HEK293 (cell line): ENCODE measurements around the gene WWC1.

ENCODE experiments used
- CTCF ChIA-PET: fragments of 350-600 bp; formaldehyde crosslinking; extraction: SDS; loops from one replicate; lab custom pipeline; 2021; ENCODE audit warnings: antibody characterized with exemption; lab: Yijun Ruan, JAX
- POLR2A ChIA-PET: fragments of 300-600 bp; formaldehyde crosslinking; extraction: SDS; loops from one replicate; lab custom pipeline; 2020; ENCODE audit warnings: antibody characterized with exemption, inconsistent platforms; lab: Yijun Ruan, JAX
- H3K27ac ChIP-seq: fragments of 200-500 bp; sonication (Bioruptor generic); 2 replicates; pipeline ENCODE4 v1.5.1; 2014; ENCODE audit warnings: low read depth, low read length, control low read depth, inconsistent platforms; ENCODE audit errors: extremely low read depth
- H3K36me3 ChIP-seq, 2 experiments: fragments of 200-500 bp in 1 of 2; sonication (Bioruptor generic) in 1 of 2; 1 replicate in 1 of 2; 2 replicates in 1 of 2; pipeline ENCODE4 v1.5.1; 2014 to 2017; ENCODE audit warnings: inconsistent platforms in 2 of 2, low read length in 2 of 2; ENCODE audit not compliant: control insufficient read depth in 2 of 2, insufficient read depth in 1 of 2
- H3K4me1 ChIP-seq: fragments of 200-500 bp; sonication (Bioruptor generic); 2 replicates; pipeline ENCODE4 v1.5.1; 2014; ENCODE audit warnings: mild to moderate bottlenecking, low read length, inconsistent platforms; ENCODE audit not compliant: control insufficient read depth, insufficient read depth
- H3K4me3 ChIP-seq: 2 replicates; pipeline ENCODE4 v1.5.1; 2011; ENCODE audit warnings: low read depth, mild to moderate bottlenecking, control low read depth, low read length, moderate library complexity
- H3K9me3 ChIP-seq: fragments of 200-500 bp; sonication (Bioruptor generic); 2 replicates; pipeline ENCODE4 v1.5.1; 2014; ENCODE audit warnings: low read depth, low read length, inconsistent platforms; ENCODE audit not compliant: control insufficient read depth, insufficient read depth
- WT1 ChIP-seq: fragments of 450-650 bp; formaldehyde crosslinking; IDR thresholded peaks from 2 replicates; pipeline ENCODE4 v1.5.1; 2016; ENCODE audit warnings: missing biosample characterization, missing genetic modification characterization
- ZNF114 ChIP-seq: fragments of 450-650 bp; formaldehyde crosslinking; IDR thresholded peaks from 2 replicates; pipeline ENCODE4 v1.5.0; 2017; ENCODE audit warnings: missing biosample characterization, missing genetic modification characterization
- ZNF121 ChIP-seq: fragments of 450-650 bp; formaldehyde crosslinking; IDR thresholded peaks from 2 replicates; pipeline ENCODE4 v1.5.1; 2016; ENCODE audit warnings: missing biosample characterization, missing genetic modification characterization
- ZNF132 ChIP-seq: fragments of 450-650 bp; formaldehyde crosslinking; IDR thresholded peaks from 2 replicates; pipeline ENCODE4 v1.5.1; 2017; ENCODE audit warnings: missing biosample characterization, missing genetic modification characterization, borderline replicate concordance
- ZNF140 ChIP-seq: fragments of 450-650 bp; formaldehyde crosslinking; IDR thresholded peaks from 2 replicates; pipeline ENCODE4 v1.5.1; 2016; ENCODE audit warnings: missing biosample characterization, missing genetic modification characterization
- ZNF2 ChIP-seq: fragments of 450-650 bp; formaldehyde crosslinking; IDR thresholded peaks from 2 replicates; pipeline ENCODE4 v1.5.1; 2016; ENCODE audit warnings: missing biosample characterization, missing genetic modification characterization
- ZNF292 ChIP-seq: fragments of 450-650 bp; formaldehyde crosslinking; IDR thresholded peaks from 2 replicates; pipeline ENCODE4 v1.5.1; 2016; ENCODE audit warnings: low read depth, missing biosample characterization, missing genetic modification characterization, borderline replicate concordance
- ZNF311 ChIP-seq: fragments of 450-650 bp; formaldehyde crosslinking; IDR thresholded peaks from 2 replicates; pipeline ENCODE4 v1.5.1; 2017; ENCODE audit warnings: missing biosample characterization, missing genetic modification characterization, borderline replicate concordance
- ZNF335 ChIP-seq: fragments of 450-650 bp; formaldehyde crosslinking; conservative IDR thresholded peaks from 2 replicates; pipeline ENCODE4 v1.5.1; 2016; ENCODE audit warnings: missing biosample characterization, missing genetic modification characterization
- ZNF558 ChIP-seq: fragments of 450-650 bp; formaldehyde crosslinking; IDR thresholded peaks from 2 replicates; pipeline ENCODE4 v1.5.1; 2016; ENCODE audit warnings: missing biosample characterization, missing genetic modification characterization
- ZNF561 ChIP-seq: fragments of 450-650 bp; IDR thresholded peaks from 2 replicates; pipeline ENCODE4 v1.5.1; 2018; ENCODE audit warnings: missing biosample characterization, missing genetic modification characterization, borderline replicate concordance
- ZNF571 ChIP-seq: fragments of 450-650 bp; formaldehyde crosslinking; IDR thresholded peaks from 2 replicates; pipeline ENCODE4 v1.5.0; 2017; ENCODE audit warnings: missing biosample characterization, missing genetic modification characterization
- ZNF707 ChIP-seq: fragments of 450-650 bp; formaldehyde crosslinking; IDR thresholded peaks from 2 replicates; pipeline ENCODE4 v1.5.1; 2016; ENCODE audit warnings: missing biosample characterization, missing genetic modification characterization
- ZNF768 ChIP-seq: fragments of 450-650 bp; formaldehyde crosslinking; IDR thresholded peaks from 2 replicates; pipeline ENCODE4 v1.5.1; 2018; ENCODE audit warnings: missing biosample characterization, mild to moderate bottlenecking, missing genetic modification characterization
- ZNF776 ChIP-seq: fragments of 450-650 bp; formaldehyde crosslinking; IDR thresholded peaks from 2 replicates; pipeline ENCODE4 v1.5.0; 2017; ENCODE audit warnings: missing biosample characterization, missing genetic modification characterization, borderline replicate concordance
- ZNF830 ChIP-seq: fragments of 450-650 bp; IDR thresholded peaks from 2 replicates; pipeline ENCODE4 v1.5.0; 2018; ENCODE audit warnings: missing biosample characterization, missing genetic modification characterization, low read depth, mild to moderate bottlenecking, moderate library complexity
- ZNF843 ChIP-seq: fragments of 450-650 bp; formaldehyde crosslinking; IDR thresholded peaks from 2 replicates; pipeline ENCODE4 v1.5.1; 2016; ENCODE audit warnings: missing biosample characterization, missing genetic modification characterization
- ZSCAN30 ChIP-seq: fragments of 450-650 bp; IDR thresholded peaks from 2 replicates; pipeline ENCODE4 v1.5.1; 2018; ENCODE audit warnings: missing biosample characterization, mild to moderate bottlenecking, missing genetic modification characterization, moderate library complexity
- ZXDB ChIP-seq: fragments of 450-650 bp; formaldehyde crosslinking; IDR thresholded peaks from 2 replicates; pipeline ENCODE4 v1.5.1; 2016; ENCODE audit warnings: missing biosample characterization, missing genetic modification characterization
- TF ChIP-seq, protein P1 (sequence below): fragments of 450-650 bp; formaldehyde crosslinking; IDR thresholded peaks from 2 replicates; pipeline ENCODE4 v1.5.1; 2016; ENCODE audit warnings: missing biosample characterization, missing genetic modification characterization
- TF ChIP-seq, protein P2 (sequence below): fragments of 450-650 bp; formaldehyde crosslinking; IDR thresholded peaks from 2 replicates; pipeline ENCODE4 v1.5.1; 2016; ENCODE audit warnings: missing biosample characterization, missing genetic modification characterization
- TF ChIP-seq, protein P3 (sequence below): fragments of 450-650 bp; formaldehyde crosslinking; IDR thresholded peaks from 2 replicates; pipeline ENCODE4 v1.5.1; 2016; ENCODE audit warnings: missing biosample characterization, missing genetic modification characterization
- TF ChIP-seq, protein P4 (sequence below): fragments of 450-650 bp; formaldehyde crosslinking; IDR thresholded peaks from 2 replicates; pipeline ENCODE4 v1.5.1; 2016; ENCODE audit warnings: missing biosample characterization, missing genetic modification characterization
- TF ChIP-seq, protein P5 (sequence below): fragments of 450-650 bp; formaldehyde crosslinking; conservative IDR thresholded peaks from 2 replicates; pipeline ENCODE4 v1.5.1; 2016; ENCODE audit warnings: low read depth, missing biosample characterization, missing genetic modification characterization

The WWC1 gene

DNA sequence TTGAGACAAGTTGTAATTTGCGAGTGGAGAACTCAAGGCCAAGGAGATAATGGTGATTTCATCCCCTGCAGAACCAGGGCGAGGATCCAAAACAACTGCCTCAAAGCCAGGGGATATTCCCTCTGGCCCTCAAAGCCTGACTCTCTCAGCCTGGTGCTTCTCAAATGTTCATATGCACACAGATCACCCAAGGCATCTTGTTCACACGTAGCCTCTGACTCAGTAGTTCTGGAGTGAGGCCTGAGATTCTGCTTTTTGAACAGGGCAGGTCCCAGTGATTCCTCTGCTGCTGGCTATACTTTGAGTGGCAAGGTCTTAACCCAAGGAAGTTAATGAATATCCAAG, 30.2 kb upstream of the WWC1 start:
- CTCF ChIA-PET = no interaction called here
- no peaks in the 10 kb centered on the region for H3K4me1 ChIP-seq
- POLR2A ChIA-PET = no interaction called here

DNA sequence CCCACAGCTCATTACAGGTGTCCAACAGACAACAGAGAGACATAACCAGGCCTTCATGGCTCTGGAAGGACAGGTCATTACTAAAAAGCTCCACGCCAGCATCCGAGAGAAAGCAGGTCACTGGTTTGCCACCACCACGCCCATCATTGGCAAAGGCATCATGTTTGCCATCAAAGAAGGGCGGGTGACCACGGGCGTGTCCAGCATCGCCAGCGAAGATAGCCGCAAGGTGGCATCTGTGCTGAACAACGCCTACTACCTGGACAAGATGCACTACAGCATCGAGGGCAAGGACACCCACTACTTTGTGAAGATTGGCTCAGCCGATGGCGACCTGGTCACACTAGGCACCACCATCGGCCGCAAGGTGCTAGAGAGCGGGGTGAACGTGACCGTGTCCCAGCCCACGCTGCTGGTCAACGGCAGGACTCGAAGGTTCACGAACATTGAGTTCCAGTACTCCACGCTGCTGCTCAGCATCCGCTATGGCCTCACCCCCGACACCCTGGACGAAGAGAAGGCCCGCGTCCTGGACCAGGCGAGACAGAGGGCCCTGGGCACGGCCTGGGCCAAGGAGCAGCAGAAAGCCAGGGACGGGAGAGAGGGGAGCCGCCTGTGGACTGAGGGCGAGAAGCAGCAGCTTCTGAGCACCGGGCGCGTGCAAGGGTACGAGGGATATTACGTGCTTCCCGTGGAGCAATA, 29.3 kb upstream of the WWC1 start:
- no peaks in the 10 kb centered on the region for H3K9me3 ChIP-seq
- ChIA-PET CTCF (no interaction called here), POLR2A (no interaction called here)
- H3K27ac ChIP-seq = no peak overlapping the region
- TF ChIP-seq ZNF311 (tag by site-specific recombination) (no peak), ZNF114 (no peak)
- TF ChIP-seq, protein P1, sequence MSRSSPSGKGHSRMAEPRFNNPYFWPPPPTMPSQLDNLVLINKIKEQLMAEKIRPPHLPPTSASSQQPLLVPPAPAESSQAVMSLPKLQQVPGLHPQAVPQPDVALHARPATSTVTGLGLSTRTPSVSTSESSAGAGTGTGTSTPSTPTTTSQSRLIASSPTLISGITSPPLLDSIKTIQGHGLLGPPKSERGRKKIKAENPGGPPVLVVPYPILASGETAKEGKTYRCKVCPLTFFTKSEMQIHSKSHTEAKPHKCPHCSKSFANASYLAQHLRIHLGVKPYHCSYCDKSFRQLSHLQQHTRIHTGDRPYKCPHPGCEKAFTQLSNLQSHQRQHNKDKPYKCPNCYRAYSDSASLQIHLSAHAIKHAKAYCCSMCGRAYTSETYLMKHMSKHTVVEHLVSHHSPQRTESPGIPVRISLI = no peak
- no peaks in the 10 kb centered on the region for H3K4me1 ChIP-seq
- no peak overlapping the region for H3K4me3 ChIP-seq
- H3K36me3 ChIP-seq = no peaks in the 10 kb centered on the region

More for the DNA sequence above, 30.2 kb upstream of the WWC1 start:
- Histone ChIP-seq H3K27ac (no peak overlapping the region), H3K9me3 (no peaks in the 10 kb centered on the region), H3K36me3 (no peaks in the 10 kb centered on the region), H3K4me3 (no peak overlapping the region)
- TF ChIP-seq ZNF292 (tag by site-specific recombination) (no peak), ZNF843 (tag by site-specific recombination) (no peak)
- TF ChIP-seq, protein P2, sequence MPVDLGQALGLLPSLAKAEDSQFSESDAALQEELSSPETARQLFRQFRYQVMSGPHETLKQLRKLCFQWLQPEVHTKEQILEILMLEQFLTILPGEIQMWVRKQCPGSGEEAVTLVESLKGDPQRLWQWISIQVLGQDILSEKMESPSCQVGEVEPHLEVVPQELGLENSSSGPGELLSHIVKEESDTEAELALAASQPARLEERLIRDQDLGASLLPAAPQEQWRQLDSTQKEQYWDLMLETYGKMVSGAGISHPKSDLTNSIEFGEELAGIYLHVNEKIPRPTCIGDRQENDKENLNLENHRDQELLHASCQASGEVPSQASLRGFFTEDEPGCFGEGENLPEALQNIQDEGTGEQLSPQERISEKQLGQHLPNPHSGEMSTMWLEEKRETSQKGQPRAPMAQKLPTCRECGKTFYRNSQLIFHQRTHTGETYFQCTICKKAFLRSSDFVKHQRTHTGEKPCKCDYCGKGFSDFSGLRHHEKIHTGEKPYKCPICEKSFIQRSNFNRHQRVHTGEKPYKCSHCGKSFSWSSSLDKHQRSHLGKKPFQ = no peak

DNA sequence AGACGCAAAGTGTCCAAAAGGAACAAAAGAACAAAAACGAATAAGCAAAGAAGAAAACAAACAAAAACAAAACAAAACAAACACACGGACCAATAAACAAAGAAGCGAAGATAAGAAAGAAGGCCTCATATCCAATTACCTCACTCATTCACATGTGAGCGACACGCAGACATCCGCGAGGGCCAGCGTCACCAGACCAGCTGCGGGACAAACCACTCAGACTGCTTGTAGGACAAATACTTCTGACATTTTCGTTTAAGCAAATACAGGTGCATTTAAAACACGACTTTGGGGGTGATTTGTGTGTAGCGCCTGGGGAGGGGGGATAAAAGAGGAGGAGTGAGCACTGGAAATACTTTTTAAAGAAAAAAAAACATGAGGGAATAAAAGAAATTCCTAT, 28.3 kb upstream of the WWC1 start:
- H3K36me3 ChIP-seq = no peaks in the 10 kb centered on the region
- H3K4me3 ChIP-seq = no peak overlapping the region
- no peaks in the 10 kb centered on the region for H3K9me3 ChIP-seq
- CTCF ChIA-PET = interaction anchor here (0.6 kb wide), 1 partner anchor 24 kb away, joined by 3 read pairs; no protein-coding TSS in a partner anchor
- no peaks in the 10 kb centered on the region for H3K4me1 ChIP-seq
- POLR2A ChIA-PET = no interaction called here
- H3K27ac ChIP-seq = no peak overlapping the region
- TF ChIP-seq ZNF707 (no peak), ZNF830 (tag by site-specific recombination) (no peak), WT1 (tag by site-specific recombination) (no peak), ZNF132 (no peak), ZNF311 (tag by site-specific recombination) (no peak), ZXDB (tag by site-specific recombination) (no peak), ZNF571 (no peak), ZNF2 (tag by site-specific recombination) (no peak), ZNF140 (tag by site-specific recombination) (no peak), ZNF121 (tag by site-specific recombination) (no peak), ZSCAN30 (no peak), ZNF561 (no peak), ZNF768 (no peak), ZNF776 (tag by site-specific recombination) (no peak), ZNF558 (tag by site-specific recombination) (no peak), ZNF335 (tag by site-specific recombination) (no peak)
- TF ChIP-seq, protein P3, sequence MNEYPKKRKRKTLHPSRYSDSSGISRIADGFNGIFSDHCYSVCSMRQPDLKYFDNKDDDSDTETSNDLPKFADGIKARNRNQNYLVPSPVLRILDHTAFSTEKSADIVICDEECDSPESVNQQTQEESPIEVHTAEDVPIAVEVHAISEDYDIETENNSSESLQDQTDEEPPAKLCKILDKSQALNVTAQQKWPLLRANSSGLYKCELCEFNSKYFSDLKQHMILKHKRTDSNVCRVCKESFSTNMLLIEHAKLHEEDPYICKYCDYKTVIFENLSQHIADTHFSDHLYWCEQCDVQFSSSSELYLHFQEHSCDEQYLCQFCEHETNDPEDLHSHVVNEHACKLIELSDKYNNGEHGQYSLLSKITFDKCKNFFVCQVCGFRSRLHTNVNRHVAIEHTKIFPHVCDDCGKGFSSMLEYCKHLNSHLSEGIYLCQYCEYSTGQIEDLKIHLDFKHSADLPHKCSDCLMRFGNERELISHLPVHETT = no peak
- TF ChIP-seq, protein P4, sequence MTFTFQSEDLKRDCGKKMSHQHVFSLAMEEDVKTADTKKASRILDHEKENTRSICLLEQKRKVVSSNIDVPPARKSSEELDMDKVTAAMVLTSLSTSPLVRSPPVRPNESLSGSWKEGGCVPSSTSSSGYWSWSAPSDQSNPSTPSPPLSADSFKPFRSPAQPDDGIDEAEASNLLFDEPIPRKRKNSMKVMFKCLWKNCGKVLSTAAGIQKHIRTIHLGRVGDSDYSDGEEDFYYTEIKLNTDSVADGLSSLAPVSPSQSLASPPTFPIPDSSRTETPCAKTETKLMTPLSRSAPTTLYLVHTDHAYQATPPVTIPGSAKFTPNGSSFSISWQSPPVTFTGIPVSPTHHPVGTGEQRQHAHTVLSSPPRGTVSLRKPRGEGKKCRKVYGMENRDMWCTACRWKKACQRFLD = no peak
- TF ChIP-seq, protein P5, sequence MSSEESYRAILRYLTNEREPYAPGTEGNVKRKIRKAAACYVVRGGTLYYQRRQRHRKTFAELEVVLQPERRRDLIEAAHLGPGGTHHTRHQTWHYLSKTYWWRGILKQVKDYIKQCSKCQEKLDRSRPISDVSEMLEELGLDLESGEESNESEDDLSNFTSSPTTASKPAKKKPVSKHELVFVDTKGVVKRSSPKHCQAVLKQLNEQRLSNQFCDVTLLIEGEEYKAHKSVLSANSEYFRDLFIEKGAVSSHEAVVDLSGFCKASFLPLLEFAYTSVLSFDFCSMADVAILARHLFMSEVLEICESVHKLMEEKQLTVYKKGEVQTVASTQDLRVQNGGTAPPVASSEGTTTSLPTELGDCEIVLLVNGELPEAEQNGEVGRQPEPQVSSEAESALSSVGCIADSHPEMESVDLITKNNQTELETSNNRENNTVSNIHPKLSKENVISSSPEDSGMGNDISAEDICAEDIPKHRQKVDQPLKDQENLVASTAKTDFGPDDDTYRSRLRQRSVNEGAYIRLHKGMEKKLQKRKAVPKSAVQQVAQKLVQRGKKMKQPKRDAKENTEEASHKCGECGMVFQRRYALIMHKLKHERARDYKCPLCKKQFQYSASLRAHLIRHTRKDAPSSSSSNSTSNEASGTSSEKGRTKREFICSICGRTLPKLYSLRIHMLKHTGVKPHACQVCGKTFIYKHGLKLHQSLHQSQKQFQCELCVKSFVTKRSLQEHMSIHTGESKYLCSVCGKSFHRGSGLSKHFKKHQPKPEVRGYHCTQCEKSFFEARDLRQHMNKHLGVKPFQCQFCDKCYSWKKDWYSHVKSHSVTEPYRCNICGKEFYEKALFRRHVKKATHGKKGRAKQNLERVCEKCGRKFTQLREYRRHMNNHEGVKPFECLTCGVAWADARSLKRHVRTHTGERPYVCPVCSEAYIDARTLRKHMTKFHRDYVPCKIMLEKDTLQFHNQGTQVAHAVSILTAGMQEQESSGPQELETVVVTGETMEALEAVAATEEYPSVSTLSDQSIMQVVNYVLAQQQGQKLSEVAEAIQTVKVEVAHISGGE (tag by site-specific recombination) = no peak
